Keratinocyte (primary cell): ENCODE data around the gene CRYM. TPM values are rescaled to one million over a fixed set of nuclear protein-coding genes. Genes with fewer than 3 reads are reported as not detected.
A peak's percentile ranks its signal among the peaks of the same experiment; 100 is the strongest.

Experiments used
- DNase-seq: peaks from one replicate; pipeline ENCODE4 v3.0.0-alpha.2; 2011; ENCODE audit warnings: low read depth, missing footprints, low spot score
- FAIRE-seq: peaks from 2 replicates; lab custom pipeline; 2011; peaks lifted over from hg19 to GRCh38; lab: Jason Lieb, UNC
- H2AFZ ChIP-seq: 2 replicates; pipeline ENCODE4 v1.6.0; 2012; ENCODE audit warnings: low read length, control low read depth, inconsistent platforms; ENCODE audit not compliant: control insufficient read depth
- H3K27ac ChIP-seq: 2 replicates; pipeline ENCODE4 v1.5.1; 2011; ENCODE audit warnings: low read length; ENCODE audit not compliant: control insufficient read depth, insufficient read depth
- H3K27me3 ChIP-seq: 3 replicates; pipeline ENCODE4 v1.6.0; 2011; ENCODE audit warnings: low read length; ENCODE audit not compliant: control insufficient read depth, insufficient read depth; ENCODE audit errors: extremely low read depth
- H3K36me3 ChIP-seq, 2 experiments: 2 replicates in 1 of 2; 3 replicates in 1 of 2; pipeline ENCODE4 v1.5.1; 2011; ENCODE audit warnings: low read length in 2 of 2, mild to moderate bottlenecking in 1 of 2; ENCODE audit not compliant: control insufficient read depth in 2 of 2, insufficient read depth in 2 of 2; ENCODE audit errors: extremely low read depth in 1 of 2
- H3K4me1 ChIP-seq: 3 replicates; pipeline ENCODE4 v1.5.1; 2011; ENCODE audit warnings: low read length; ENCODE audit not compliant: control insufficient read depth, insufficient read depth; ENCODE audit errors: extremely low read depth
- H3K4me2 ChIP-seq: 3 replicates; pipeline ENCODE4 v1.6.0; 2011; ENCODE audit warnings: low read depth, low read length; ENCODE audit not compliant: control insufficient read depth, insufficient read depth; ENCODE audit errors: extremely low read depth
- H3K4me3 ChIP-seq, 3 experiments: fragments of 200-600 bp in 1 of 3; sonication (generic) in 1 of 3; 2 replicates in 2 of 3; 3 replicates in 1 of 3; pipeline ENCODE4 v1.5.1; 2011 to 2016; ENCODE audit warnings: low read length in 3 of 3, mild to moderate bottlenecking in 3 of 3, control low read depth in 2 of 3, inconsistent platforms in 1 of 3, low read depth in 1 of 3, mixed read lengths in 1 of 3, mixed run types in 1 of 3, moderate library complexity in 1 of 3; ENCODE audit not compliant: control insufficient read depth in 2 of 3, insufficient read depth in 2 of 3; ENCODE audit errors: extremely low read depth in 1 of 3
- H3K79me2 ChIP-seq: 2 replicates; pipeline ENCODE4 v1.6.0; 2012; ENCODE audit warnings: low read length; ENCODE audit not compliant: control insufficient read depth, insufficient read depth
- H3K9ac ChIP-seq: 3 replicates; pipeline ENCODE4 v1.6.0; 2011; ENCODE audit warnings: low read length; ENCODE audit not compliant: control insufficient read depth, insufficient read depth; ENCODE audit errors: extremely low read depth
- H3K9me1 ChIP-seq: 3 replicates; pipeline ENCODE4 v1.6.0; 2011; ENCODE audit warnings: low read length; ENCODE audit not compliant: control insufficient read depth, insufficient read depth; ENCODE audit errors: extremely low read depth
- H3K9me3 ChIP-seq: 2 replicates; pipeline ENCODE4 v1.5.1; 2012; ENCODE audit warnings: low read depth, low read length; ENCODE audit not compliant: control insufficient read depth
- H4K20me1 ChIP-seq: 3 replicates; pipeline ENCODE4 v1.6.0; 2011; ENCODE audit warnings: low read length; ENCODE audit not compliant: control insufficient read depth, insufficient read depth; ENCODE audit errors: extremely low read depth
- CTCF ChIP-seq, 3 experiments: IDR thresholded peaks in 1 of 3; conservative IDR thresholded peaks in 1 of 3; optimal IDR thresholded peaks in 1 of 3; 2 replicates in 2 of 3; 3 replicates in 1 of 3; pipeline versions ENCODE3 to v1.5.1; 2011; ENCODE audit warnings: low read length in 3 of 3, mild to moderate bottlenecking in 3 of 3, moderate library complexity in 2 of 3, control low read depth in 1 of 3, inconsistent platforms in 1 of 3; ENCODE audit not compliant: insufficient read depth in 2 of 3; ENCODE audit errors: extremely low read depth in 1 of 3
- EZH2 ChIP-seq: IDR thresholded peaks from one replicate; pipeline ENCODE4 v1.6.1; 2012; ENCODE audit warnings: inconsistent platforms, mild to moderate bottlenecking, low read length, moderate library complexity
- dilution Hi-C: fragments of 300-500 bp; cut with MboI; formaldehyde crosslinking; loops from one replicate; pipeline ENCODE4 v1.7.0; 2020; ENCODE audit warnings: low sequenced_read_pairs; ENCODE audit not compliant: extremely low pct_ligation_motif_present
- polyA plus RNA-seq, 5 experiments: library from polyadenylated mRNA; depleted of rRNA in 3 of 5; stranded (reverse) in 3 of 5; stranded (forward) in 1 of 5; unstranded in 1 of 5; fragments of >200 nt; gene quantifications; 1 replicate in 1 of 5; 2 replicates in 3 of 5; 3 replicates in 1 of 5; pipeline versions ENCODE4 v1.2.1 to v1.2.3, GENCODE V29; 2011 to 2012; ENCODE audit warnings: missing spikeins in 2 of 5, low read depth in 1 of 5, low replicate concordance in 1 of 5

The CRYM gene
- polyA plus RNA-seq, 1 donor (not counting 4 experiments of a cell fraction or from before 2014, with no cell fraction given), result 0.18 TPM

GRCh38 chr16:21283521-21284289 lies 5.6 kb upstream of the CRYM start:
- FAIRE-seq, result no peak

GRCh38 chr16:21281698-21282389 lies 3.8 kb upstream of the CRYM start:
- no peak for TF ChIP-seq EZH2
- no peak for TF ChIP-seq CTCF (optimal IDR thresholded peaks at IDR 0.05 in 1 of 3, IDR thresholded peaks at IDR 0.05 in 1 of 3, conservative IDR thresholded peaks at IDR 0.05 in 1 of 3; ENCODE audit: extremely low read depth in 1 of 3, insufficient read depth in 2 of 3, low read length in 3 of 3)
- FAIRE-seq, result no peak
- Histone ChIP-seq H3K27ac (no peak overlapping the region), H3K79me2 (no peaks in the 10 kb centered on the region), H3K27me3 (peaks cover 39% of the 10 kb centered on the region), H3K9me3 (no peaks in the 10 kb centered on the region), H3K36me3 (no peaks in the 10 kb centered on the region), H3K4me3 (no peak overlapping the region), H2AFZ (no peak overlapping the region), H3K9me1 (no peaks in the 10 kb centered on the region), H4K20me1 (no peaks in the 10 kb centered on the region), H3K4me2 (no peak overlapping the region), H3K9ac (no peak overlapping the region), H3K4me1 (peaks cover 8% of the 10 kb centered on the region)
- DNase-seq, result no peak
- dilution Hi-C loops, result no loop called here

More at GRCh38 chr16:21283521-21284289, 5.6 kb upstream of the CRYM start:
- peak overlapping the region; percentile 80 for H3K4me2 ChIP-seq
- no peaks in the 10 kb centered on the region for H3K9me3 ChIP-seq
- H2AFZ ChIP-seq, result no peak overlapping the region
- no peaks in the 10 kb centered on the region for H3K79me2 ChIP-seq
- H3K36me3 ChIP-seq, result no peaks in the 10 kb centered on the region
- H3K9me1 ChIP-seq, result no peaks in the 10 kb centered on the region
- no peak overlapping the region for H3K27ac ChIP-seq
- H4K20me1 ChIP-seq, result no peaks in the 10 kb centered on the region
- dilution Hi-C loops, result no loop called here
- peak overlapping the region; percentile 32 to 50 (median 39) for H3K4me3 ChIP-seq
- no peak overlapping the region for H3K9ac ChIP-seq
- TF ChIP-seq CTCF (optimal IDR thresholded peaks at IDR 0.05 in 1 of 3, IDR thresholded peaks at IDR 0.05 in 1 of 3, conservative IDR thresholded peaks at IDR 0.05 in 1 of 3; ENCODE audit: extremely low read depth in 1 of 3, insufficient read depth in 2 of 3, low read length in 3 of 3), result peak in 2 of 3 experiments; percentile 4 to 38
- TF ChIP-seq EZH2, result no peak
- H3K27me3 ChIP-seq, result peaks cover 21% of the 10 kb centered on the region
- H3K4me1 ChIP-seq, result no peaks in the 10 kb centered on the region
- no peak for DNase-seq
